ENCODE data around the gene PPM1E. TPM values are rescaled to one million over a fixed set of nuclear protein-coding genes. Genes with fewer than 3 reads are reported as not detected.
A peak's percentile ranks its signal among the peaks of the same experiment; 100 is the strongest.
"Not testable (repeated sequence)": the region's sequence is repeated elsewhere in the genome, so short reads cannot be mapped to it uniquely, and the experiment has no call there.

Gene PPM1E
- total RNA-seq, 1 experiment from 2014 or later = 3.5 TPM

DNA sequence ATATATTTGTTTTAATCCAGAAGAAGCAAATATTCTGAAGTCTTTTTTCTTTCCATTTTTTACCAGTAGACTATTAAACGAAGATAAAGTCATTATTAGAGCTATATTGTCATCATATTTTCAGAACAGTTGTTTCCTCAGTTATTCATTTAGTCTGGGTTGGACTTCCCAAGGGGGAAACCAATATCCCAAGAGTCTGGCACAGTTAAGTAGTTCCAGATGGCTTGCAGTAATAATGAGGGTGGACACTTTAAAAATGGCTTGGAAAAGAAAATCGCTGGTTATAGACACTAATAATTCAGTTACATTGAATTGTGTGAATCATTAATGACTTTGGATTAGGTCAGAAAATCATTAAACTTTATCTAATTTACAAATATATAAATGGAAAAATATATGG, 3.9 kb downstream of the PPM1E start:
- in situ Hi-C loops (cut with HindIII; ENCODE audit: low pct_unique_long_range_greater_than_20kb, low sequenced_read_pairs) = no loop called here
- DNase-seq (ENCODE audit: low read depth, low spot score) = no peak

DNA sequence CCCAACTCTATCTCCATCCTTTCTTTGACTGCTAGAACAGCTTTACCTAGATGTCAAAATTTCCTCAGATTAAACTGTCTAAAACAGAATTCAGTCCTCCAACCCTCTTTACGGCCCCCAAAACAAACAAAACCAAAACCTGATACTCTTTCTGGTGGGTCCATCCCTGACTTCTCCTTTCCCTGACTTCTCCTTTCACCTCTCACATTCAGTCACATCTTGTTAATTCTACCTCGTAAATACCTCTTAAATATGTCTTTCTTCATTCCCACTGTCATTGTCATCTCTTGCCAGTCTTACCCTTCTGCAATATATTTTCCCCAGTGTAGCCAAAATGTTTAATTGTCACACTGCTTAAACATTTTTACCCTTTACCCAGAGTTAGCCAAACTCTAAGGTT, 4.6 kb downstream of the PPM1E start:
- in situ Hi-C loops (cut with HindIII; ENCODE audit: low pct_unique_long_range_greater_than_20kb, low sequenced_read_pairs) = no loop called here
- no peak for DNase-seq (ENCODE audit: low read depth, low spot score)

DNA sequence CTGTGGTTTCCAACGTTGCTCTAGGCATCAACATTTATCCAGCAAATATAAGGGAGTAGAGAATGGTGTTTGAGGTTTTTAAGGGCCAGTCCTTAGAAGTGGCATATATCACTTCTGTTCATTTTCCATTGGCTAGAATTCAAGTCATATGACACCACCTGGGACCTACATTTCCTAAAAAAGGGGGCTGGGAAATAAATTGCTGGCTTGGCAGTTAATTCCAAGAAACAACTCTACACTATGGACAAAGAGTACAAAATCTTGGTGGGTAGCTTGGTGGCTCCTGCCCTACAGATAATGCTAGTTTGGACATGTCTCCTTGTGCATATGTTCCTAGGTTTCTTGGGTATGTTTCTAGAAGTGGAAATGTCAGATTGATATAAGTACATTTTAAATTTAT, 7.6 kb downstream of the PPM1E start:
- in situ Hi-C loops (cut with HindIII; ENCODE audit: low pct_unique_long_range_greater_than_20kb, low sequenced_read_pairs) = no loop called here
- no peak for DNase-seq (ENCODE audit: low read depth, low spot score)

DNA sequence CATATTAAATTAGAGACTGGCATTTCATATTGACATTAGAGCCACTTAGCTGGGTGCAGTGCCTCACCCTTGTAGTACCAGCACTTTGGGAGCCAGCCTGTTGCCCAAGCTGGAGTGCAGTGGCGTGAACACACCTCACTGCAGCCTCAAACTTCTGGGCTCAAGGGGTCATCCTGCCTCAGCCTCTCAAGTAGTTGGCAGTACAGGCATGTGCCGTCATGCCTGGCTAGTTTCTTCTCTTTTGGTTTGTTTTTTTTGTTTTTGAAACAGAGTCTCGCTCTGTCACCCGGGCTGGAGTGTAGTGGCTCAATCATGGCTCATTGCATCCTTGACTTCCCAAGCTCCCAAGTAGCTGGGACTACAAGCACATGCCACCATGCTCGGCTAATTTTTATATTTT, 8.7 kb downstream of the PPM1E start:
- DNase-seq (ENCODE audit: low read depth, low spot score) = no peak
- in situ Hi-C loops (cut with HindIII; ENCODE audit: low pct_unique_long_range_greater_than_20kb, low sequenced_read_pairs) = no loop called here

DNA sequence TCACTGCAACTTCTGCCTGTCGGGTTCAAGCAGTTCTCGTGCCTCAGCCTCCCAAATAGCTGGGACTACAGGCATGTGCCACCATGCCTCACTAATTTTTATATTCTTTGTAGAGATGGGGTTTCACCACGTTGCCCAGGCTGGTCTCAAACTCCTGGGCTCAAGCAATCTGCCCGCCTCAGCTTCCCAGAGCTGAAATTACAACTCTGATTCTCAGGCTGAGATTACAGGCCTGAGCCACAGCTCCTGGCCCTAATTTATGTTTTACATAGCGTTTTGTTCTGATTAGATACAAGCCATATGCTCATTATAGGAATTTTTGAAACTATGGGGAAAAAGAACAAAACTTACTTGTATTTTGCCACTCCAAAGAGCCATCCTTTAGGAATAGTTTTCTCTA, 22.8 kb downstream of the PPM1E start:
- DNase-seq (ENCODE audit: low read depth, low spot score); in situ Hi-C loops (cut with HindIII; ENCODE audit: low pct_unique_long_range_greater_than_20kb, low sequenced_read_pairs): not testable (repeated sequence)

DNA sequence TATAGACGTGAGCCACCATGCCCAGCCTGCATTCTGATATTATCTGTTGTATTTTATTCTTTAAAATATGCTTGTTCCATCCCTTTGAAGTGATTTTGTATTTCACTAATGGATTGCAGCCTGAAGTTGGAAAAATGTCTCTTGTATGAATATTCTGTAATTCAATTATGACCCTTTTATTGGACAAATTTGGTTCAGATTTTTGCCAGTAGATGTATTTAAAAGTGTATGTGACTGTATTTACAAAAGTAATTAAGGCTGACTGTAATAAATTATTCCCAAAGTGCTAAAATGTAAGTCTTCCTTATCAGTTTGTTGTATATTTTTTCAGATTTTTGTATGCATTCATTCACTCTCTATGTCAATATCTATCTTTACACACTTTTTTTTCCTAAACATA, 23.8 kb downstream of the PPM1E start:
- DNase-seq (ENCODE audit: low read depth, low spot score) = no peak
- in situ Hi-C loops (cut with HindIII; ENCODE audit: low pct_unique_long_range_greater_than_20kb, low sequenced_read_pairs) = no loop called here

DNA sequence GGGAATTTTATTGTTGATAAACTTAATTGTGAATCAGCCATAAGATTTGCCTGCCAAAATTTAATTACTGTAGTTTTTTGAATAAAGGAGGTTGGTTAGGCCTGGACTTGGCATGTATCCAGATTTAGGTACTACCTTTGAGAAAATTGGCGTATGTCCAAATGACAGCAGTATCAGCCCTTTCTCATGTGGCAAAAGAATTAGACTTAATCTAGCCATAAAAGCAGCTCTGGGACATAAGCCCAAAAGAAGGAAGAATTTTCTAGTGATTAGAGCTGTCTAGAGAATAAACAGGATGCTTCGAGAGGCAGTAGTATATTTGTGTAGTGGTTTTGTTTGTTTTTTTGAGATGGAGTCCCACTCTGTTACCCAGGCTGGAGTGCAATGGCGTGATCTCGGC, 27.7 kb downstream of the PPM1E start:
- DNase-seq (ENCODE audit: low read depth, low spot score) = no peak
- in situ Hi-C loops (cut with HindIII; ENCODE audit: low pct_unique_long_range_greater_than_20kb, low sequenced_read_pairs) = no loop called here

DNA sequence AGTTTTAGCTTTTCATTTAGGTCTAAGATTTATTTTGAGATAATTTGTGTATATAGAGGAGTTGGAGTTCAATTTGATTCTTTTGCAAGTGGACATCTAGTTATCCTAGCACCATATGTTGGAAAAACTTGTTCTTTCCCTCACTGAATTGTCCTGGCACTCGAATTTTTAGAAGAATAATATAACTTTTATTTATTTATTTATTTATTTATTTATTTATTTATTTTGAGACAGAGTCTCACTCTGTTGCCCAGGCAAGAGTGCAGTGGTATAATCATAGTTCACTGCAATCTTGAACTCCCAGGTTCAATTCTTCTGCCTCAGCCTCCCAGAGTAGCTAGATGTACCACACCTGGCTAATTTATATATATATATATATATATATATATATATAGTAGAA, 29.4 kb downstream of the PPM1E start:
- in situ Hi-C loops (cut with HindIII; ENCODE audit: low pct_unique_long_range_greater_than_20kb, low sequenced_read_pairs) = no loop called here
- no peak for DNase-seq (ENCODE audit: low read depth, low spot score)

DNA sequence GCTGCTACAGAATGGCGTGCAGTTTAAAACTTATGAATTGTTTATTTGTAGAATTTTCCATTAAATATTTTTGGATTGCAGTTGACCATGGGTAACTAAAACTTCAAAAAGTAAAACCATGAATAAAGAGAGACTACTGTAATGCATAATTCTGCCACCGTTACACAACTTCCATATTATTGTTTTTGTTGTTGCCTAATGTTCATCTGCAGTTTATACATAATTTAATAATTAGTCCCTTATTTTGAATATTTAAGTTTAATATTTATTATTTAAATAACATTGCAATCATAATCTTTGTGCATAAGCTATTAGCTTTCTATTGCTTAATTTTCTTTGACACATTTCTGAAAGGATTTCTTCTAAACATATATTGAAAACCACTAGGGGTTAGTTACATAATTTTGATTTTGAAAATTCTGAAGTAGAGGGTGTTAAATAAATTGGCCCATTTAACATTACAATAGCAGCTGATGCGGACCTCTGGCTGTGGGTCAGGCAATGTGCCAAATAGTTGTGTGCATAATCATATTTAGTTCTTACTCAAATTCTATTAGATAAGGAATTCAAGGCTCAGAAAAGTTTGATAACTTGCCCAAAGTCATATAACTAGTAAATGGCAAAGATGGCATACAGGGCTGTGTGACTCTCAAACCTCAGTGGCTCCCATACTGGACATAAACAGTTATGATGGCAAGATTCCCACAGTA, 31.1 kb downstream of the PPM1E start:
- in situ Hi-C loops (cut with HindIII; ENCODE audit: low pct_unique_long_range_greater_than_20kb, low sequenced_read_pairs) = no loop called here

DNA sequence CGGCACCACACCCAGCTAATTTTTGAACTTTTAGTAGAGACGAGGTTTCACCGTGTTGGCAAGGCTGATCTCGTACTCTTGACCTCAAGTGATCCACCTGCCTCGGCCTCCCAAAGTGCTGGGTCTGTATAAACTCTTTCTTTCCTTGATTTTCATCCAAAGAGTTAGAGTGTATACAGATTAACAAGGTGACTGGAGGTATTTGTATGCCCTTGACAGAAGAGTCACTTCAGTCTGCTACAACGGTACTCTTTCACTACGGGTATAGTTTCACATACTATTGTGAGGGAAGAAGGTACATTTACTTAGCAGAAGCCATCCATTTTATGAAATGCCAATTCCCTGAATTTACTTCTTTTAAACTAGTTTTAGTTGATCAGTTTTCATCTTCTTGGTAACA, 32.5 kb downstream of the PPM1E start:
- DNase-seq (ENCODE audit: low read depth, low spot score) = no peak
- in situ Hi-C loops (cut with HindIII; ENCODE audit: low pct_unique_long_range_greater_than_20kb, low sequenced_read_pairs) = no loop called here

More for the DNA sequence above, 31.1 kb downstream of the PPM1E start:
- peak; percentile 49 for DNase-seq (ENCODE audit: low read depth, low spot score)

DNA sequence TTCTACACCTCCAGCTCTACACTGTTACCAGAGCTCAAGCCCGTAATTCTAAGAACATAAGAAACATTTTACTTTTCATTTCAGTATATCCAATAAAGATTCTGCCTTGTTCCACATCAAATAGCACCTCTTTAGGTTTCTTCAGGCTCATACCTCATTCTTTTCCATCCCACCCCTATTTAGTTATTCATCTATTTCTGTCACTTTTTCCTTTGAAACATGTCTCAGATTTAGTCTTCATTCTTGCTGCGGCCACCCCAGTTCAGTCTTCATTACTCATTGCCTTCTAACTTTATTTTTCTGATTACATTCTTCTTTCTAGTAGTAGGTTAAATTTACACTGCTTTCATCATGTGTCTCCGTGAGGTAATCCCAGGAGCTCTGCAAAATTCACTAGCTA, 33.5 kb downstream of the PPM1E start:
- in situ Hi-C loops (cut with HindIII; ENCODE audit: low pct_unique_long_range_greater_than_20kb, low sequenced_read_pairs) = no loop called here
- DNase-seq (ENCODE audit: low read depth, low spot score) = no peak

DNA sequence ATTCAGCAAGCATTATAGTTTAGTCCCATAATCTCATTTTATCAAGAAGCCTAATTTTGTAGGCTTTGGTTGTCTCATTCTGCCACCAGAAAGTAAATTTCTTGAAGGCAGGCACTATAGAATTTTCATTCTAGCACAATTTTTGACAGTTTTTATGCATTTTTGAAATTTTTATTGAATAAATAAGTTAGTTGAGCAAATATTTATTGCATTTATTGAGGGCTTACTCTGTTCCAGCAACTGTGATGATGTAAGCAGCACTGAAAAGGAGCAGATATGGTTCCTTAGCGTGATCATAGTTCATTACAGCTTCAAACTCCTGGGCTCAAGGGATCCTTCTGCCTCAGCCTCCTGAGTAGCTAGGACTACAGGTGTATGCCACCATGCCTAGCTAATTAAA, 34.2 kb downstream of the PPM1E start:
- DNase-seq (ENCODE audit: low read depth, low spot score) = no peak
- in situ Hi-C loops (cut with HindIII; ENCODE audit: low pct_unique_long_range_greater_than_20kb, low sequenced_read_pairs) = no loop called here

DNA sequence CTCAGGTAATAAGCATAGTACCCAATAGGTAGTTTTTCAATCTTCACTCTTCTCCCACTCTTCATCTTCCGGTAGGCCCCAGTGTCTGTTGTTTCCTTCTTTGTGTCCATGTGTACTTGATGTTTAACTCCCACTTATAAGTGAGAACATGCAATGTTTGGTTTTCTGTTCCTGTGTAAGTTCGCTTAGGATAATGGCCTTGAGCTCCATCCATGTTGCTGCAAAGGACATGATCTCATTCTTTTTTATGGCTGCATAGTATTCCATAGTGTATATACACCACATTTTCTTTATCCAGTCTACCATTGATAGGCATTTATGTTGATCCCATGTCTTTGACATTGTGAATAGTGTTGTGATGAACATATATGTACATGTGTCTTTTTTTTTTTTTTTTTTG, 38.9 kb downstream of the PPM1E start:
- in situ Hi-C loops (cut with HindIII; ENCODE audit: low pct_unique_long_range_greater_than_20kb, low sequenced_read_pairs) = not testable (repeated sequence)

DNA sequence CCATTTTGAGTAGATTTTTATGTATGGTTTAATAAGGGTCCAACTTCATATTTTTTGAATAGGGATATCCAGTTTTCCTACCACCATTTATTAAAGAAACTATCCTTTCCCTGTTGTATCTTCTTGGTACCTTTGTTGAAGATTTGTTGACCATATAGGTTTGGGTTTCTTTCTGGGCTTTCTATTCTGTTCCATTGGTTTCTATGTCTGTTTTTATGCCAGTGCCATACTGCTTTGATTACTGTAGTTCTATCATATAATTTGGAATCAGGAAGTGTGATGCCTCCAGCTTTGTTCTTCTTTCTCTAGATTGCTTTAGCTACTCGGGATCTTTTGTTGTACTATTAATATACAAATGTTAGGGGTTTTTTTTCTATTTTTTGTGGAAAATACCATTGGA, 46.5 kb downstream of the PPM1E start:
- no peak for DNase-seq (ENCODE audit: low read depth, low spot score)
- in situ Hi-C loops (cut with HindIII; ENCODE audit: low pct_unique_long_range_greater_than_20kb, low sequenced_read_pairs) = no loop called here

More for the DNA sequence above, 38.9 kb downstream of the PPM1E start:
- DNase-seq (ENCODE audit: low read depth, low spot score) = not testable (repeated sequence)

DNA sequence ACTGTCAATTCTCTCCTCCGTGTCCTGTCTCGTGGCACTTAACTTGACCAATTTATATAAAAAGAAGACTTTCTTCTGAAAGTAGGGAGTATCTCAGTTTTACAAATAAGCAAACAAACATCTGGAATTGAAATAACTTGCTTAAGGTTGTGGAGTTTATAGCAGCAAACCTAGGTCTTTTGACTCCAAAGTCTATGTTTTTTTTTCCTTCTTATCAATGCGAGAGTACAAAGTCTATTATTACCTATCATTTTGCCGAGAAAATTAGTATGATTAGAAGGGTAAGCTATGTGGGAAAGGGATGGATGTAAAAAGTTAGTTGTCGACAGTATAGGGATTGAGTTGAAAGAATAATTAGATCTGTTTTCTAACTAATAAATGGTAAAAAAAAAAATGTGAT, 50.4 kb downstream of the PPM1E start:
- in situ Hi-C loops (cut with HindIII; ENCODE audit: low pct_unique_long_range_greater_than_20kb, low sequenced_read_pairs) = no loop called here
- no peak for DNase-seq (ENCODE audit: low read depth, low spot score)

DNA sequence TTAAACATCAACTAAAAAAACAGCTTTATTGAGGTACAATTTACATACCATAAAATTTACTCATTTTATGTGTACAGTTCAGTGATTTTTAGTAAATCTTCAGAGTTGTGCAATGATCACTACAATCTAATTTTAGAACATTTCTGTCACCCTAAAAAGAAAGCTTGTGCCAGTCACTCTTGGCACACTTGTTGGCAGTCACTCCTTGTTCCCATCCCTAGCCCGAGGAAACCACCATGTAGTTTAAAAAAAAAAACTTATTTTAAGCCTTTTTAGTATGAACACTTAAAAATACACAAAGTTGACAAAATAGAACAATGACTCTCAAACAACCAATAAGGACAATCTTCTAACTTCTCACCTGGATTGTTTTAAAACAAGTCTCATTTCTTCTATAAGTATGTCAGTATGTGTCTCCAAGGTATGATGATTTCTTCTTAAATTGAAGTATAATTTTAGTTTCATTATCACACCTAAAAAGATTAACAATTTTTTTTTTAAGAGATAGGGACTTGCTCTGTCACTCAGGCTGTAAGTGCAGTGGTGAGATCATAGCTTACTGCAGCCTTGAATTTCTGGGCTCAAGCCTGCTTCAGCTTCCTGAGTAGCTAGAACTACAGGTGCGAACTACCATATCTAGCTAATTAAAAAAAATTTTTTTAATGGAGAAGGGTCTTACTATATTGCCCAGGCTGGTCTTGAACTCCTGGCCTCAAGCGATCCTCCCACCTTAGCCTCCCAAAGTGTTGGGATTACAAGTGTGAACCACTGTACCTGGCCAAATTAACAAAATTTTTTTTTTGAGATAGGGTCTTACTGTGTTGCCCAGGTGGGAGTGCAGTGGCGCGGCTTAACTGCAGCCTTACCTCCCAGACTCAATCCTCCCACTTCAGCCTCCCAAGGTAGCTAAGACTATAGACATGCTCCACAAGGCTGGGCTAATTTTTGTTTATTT, 53.2 kb downstream of the PPM1E start:
- in situ Hi-C loops (cut with HindIII; ENCODE audit: low pct_unique_long_range_greater_than_20kb, low sequenced_read_pairs) = no loop called here
- DNase-seq (ENCODE audit: low read depth, low spot score) = no peak

DNA sequence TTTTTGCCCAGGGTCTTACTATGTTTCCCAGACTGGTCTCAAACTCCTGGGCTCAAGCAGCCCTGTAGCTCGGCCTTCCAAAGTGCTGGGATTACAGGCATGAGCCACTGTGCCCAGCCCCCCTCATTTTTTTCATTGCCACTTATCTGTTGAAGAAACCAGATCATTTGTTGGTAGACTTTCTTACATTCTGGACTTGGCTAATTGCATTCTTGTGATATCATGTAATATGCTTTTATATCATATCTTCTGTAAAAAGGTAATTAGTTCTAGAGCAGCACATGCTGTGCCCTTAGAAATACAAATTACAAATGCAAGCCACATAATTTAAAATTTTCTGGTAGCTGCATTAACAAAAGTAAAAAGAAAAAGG, 53.9 kb downstream of the PPM1E start:
- in situ Hi-C loops (cut with HindIII; ENCODE audit: low pct_unique_long_range_greater_than_20kb, low sequenced_read_pairs) = no loop called here
- no peak for DNase-seq (ENCODE audit: low read depth, low spot score)

DNA sequence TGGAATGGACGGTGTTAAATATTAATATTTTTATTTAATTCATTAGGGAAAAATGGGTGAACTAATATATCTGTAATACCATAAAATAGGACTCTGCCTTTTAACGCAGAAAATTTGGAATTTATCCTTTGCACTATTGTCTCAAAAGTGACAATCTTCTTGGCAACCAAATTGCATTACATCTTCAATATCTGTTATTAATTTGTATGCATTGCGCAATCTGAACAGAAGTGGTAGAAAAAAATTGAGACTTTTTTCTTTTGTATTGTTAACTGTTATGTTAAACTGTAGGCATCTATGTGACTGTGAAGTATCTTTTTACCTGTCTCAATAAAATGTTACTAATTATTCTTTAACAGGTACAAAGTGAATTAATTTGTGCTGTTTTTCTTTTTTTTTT, 55.6 kb downstream of the PPM1E start:
- no peak for DNase-seq (ENCODE audit: low read depth, low spot score)
- in situ Hi-C loops (cut with HindIII; ENCODE audit: low pct_unique_long_range_greater_than_20kb, low sequenced_read_pairs) = no loop called here

DNA sequence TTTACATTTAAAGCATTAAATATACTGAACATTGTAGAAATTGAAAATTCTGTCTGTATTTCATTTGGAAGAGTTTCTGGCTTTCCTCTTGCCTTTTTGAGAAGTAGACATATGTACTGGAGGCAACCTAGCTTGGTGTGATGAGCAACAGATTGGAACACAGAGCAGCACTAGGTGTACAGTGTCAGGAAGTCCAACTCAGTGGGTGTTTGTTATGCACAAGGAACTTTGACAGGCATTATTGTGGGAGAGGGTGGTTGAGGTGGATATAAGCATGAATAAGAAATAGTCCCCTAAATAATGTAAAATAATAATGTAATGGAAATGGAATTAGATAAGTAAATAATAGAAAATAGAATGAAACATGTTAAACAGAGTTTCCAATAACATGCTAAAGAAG, 58.1 kb downstream of the PPM1E start:
- DNase-seq (ENCODE audit: low read depth, low spot score) = no peak
- in situ Hi-C loops (cut with HindIII; ENCODE audit: low pct_unique_long_range_greater_than_20kb, low sequenced_read_pairs) = no loop called here
